ENCODE results near the gene SUMO3. TPM values are rescaled to one million over a fixed set of nuclear protein-coding genes. Genes with fewer than 3 reads are reported as not detected.

SUMO3 gene
- total and polyA plus RNA-seq, 2 of the 4 experiments (the other 2 are of a cell fraction), result 64.9 to 101 TPM

DNA sequence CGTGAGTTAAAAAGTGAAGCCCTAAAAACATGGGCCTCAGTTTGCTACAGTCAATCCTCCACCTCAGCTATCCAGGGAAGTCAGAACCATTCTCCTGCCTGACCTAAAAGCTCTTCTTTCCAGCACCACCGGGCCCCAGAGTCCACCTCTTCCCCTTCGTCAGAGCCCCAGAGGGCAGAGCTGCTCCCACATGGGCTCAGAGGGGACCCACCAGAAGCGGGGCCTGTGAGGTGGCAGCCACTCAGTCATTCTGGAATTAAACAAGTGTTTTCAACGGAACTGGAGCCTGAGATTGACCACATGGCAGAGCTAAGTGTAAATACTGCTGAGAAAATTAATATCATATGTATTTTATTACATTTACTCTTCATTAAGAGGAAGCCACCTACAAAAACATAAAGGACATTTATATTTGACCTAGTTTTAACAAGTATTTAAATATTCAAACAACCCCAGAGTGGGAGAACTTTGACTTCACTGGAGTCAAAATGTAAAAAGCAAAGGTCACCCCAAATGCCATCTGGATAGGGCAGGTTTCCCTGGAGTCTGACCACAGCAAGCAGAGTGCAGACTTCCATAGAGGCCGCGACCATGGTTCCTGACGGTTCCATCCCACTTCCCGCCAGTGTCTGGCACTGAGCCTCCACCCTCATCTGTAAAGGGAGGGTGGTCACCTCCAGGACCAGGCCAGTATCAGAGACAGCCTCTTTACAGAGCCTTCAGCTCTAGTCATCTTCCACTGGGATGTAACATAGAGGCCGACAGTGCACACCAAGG, 1.8 kb downstream of the SUMO3 start:
- Histone ChIP-seq H2BK20ac (ENCODE audit: low read depth, low read length) (no peak overlapping the region), H3K4me2 (ENCODE audit: low read depth, low read length) (no peak overlapping the region), H4K20me1 (ENCODE audit: insufficient read depth, low read length) (peaks cover 59% of the 10 kb centered on the region), H3K9me3 (ENCODE audit: control insufficient read depth, insufficient read depth, low read length) (peaks cover 23% of the 10 kb centered on the region), H3K36me3 (ENCODE audit: control insufficient read depth, insufficient read depth, low read length) (peaks cover 12% of the 10 kb centered on the region; the same call in 1 of the 2 replicates), H3K4me3 (ENCODE audit: insufficient read depth, low read depth, low read length) (no peak overlapping the region), H2AFZ (replicated peaks; ENCODE audit: low read length, poor library complexity) (no peak overlapping the region), H3K27me3 (ENCODE audit: control insufficient read depth, insufficient read depth, low read length) (no peaks in the 10 kb centered on the region), H3K4ac (ENCODE audit: low read depth, low read length) (no peak overlapping the region), H3K56ac (ENCODE audit: extremely low read depth, insufficient read depth, low read length) (no peak overlapping the region), H3K9me1 (ENCODE audit: insufficient read depth, low read length) (peaks cover 8% of the 10 kb centered on the region), H2BK5ac (ENCODE audit: low read depth, low read length, poor library complexity, severe bottlenecking) (no peak overlapping the region), H4K8ac (ENCODE audit: low read depth in 2 of 2, low read length in 2 of 2) (no peak overlapping the region), H3K79me1 (ENCODE audit: low read depth in 1 of 2, low read length in 2 of 2) (peaks cover 18 to 68% of the 10 kb centered on the region in 2 experiments), H2AK5ac (ENCODE audit: low read depth, low read length) (no peak overlapping the region), H4K5ac (ENCODE audit: low read depth, low read length) (no peak overlapping the region), H3K4me1 (ENCODE audit: control insufficient read depth, insufficient read depth, low read length) (peaks cover 8% of the 10 kb centered on the region; the same call in 1 of the 2 replicates), H3K27ac (ENCODE audit: insufficient read depth, low read length) (no peak overlapping the region), H2AK9ac (replicated peaks; ENCODE audit: low read depth, low read length, poor library complexity) (peak overlapping the region; percentile 24), H2BK15ac (ENCODE audit: low read depth, low read length) (no peak overlapping the region), H3K23ac (ENCODE audit: low read depth, low read length) (peak overlapping the region; percentile 83; the same call in 1 of the 2 replicates), H3K14ac (replicated peaks; ENCODE audit: low read depth, low read length) (no peak overlapping the region), H2BK120ac (ENCODE audit: low read depth, low read length) (no peak overlapping the region), H3K9ac (ENCODE audit: low read depth, low read length) (no peak overlapping the region), H3K18ac (ENCODE audit: low read depth, low read length) (no peak overlapping the region), H4K91ac (ENCODE audit: insufficient read depth, low read depth, low read length) (no peak overlapping the region)
- no TSS peak for BruUV-seq (replicated peaks)
- dilution Hi-C loops (cut with HindIII; ENCODE audit: low sequenced_read_pairs, unreplicated experiment), result no loop called here
- DNase-seq, result no peak
- no peak for ATAC-seq (ENCODE audit: low read depth)
- 90% methylated on average over 2 of the region's 10 CpGs; no CpG with 5 or more reads in 1 of the 2 experiments for WGBS, 2 experiments (ENCODE audit: extremely low coverage in 2 of 2, insufficient read length in 1 of 2)
- TF ChIP-seq ELK1 (IDR thresholded peaks at IDR 0.05; ENCODE audit: borderline replicate concordance, low read depth, low read length) (no peak), CHD1 (IDR thresholded peaks at IDR 0.05; ENCODE audit: low read depth, low read length) (no peak), RAD21 (IDR thresholded peaks at IDR 0.05; ENCODE audit: low read length) (no peak), CEBPB (IDR thresholded peaks at IDR 0.05; ENCODE audit: low read depth, low read length) (no peak), MXI1 (IDR thresholded peaks at IDR 0.05; ENCODE audit: borderline replicate concordance, low read depth, low read length) (no peak), FOS (IDR thresholded peaks at IDR 0.05; ENCODE audit: low read depth, low read length) (no peak)
- CTCF ChIA-PET, result no interaction called here
- POLR2A ChIA-PET (ENCODE audit: unreplicated experiment), result no interaction called here
- intact Hi-C loops (cut with micrococcal nuclease), result loop anchor here (5.0 kb wide), 1 partner anchor 56 kb away; the partner anchor contains the start of gene PTTG1IP
- in situ Hi-C loops (cut with MboI; ENCODE audit: low sequenced_read_pairs), result loop anchor here (25.0 kb wide), 1 partner anchor 296 kb away; no protein-coding TSS in a partner anchor

Data from IMR-90 (cell line).